NT2/D1 (cell line): ENCODE results near the gene SRPK2.

Source experiments
- DNase-seq: peaks from one replicate; pipeline ENCODE4 v3.0.0-alpha.2; 2011; ENCODE audit warnings: low read depth, low spot score
- H3K27me3 ChIP-seq: 2 replicates; pipeline ENCODE4 v1.6.0; 2011; ENCODE audit warnings: mild to moderate bottlenecking; ENCODE audit not compliant: insufficient read length, insufficient read depth
- H3K36me3 ChIP-seq: 2 replicates; pipeline ENCODE4 v1.6.1; 2011; ENCODE audit warnings: mild to moderate bottlenecking, low read length, mixed read lengths; ENCODE audit not compliant: insufficient read depth, insufficient read length
- H3K4me1 ChIP-seq: 2 replicates; pipeline ENCODE4 v1.5.1; 2011; ENCODE audit not compliant: insufficient read depth, insufficient read length
- H3K4me3 ChIP-seq: 2 replicates; pipeline ENCODE4 v1.5.1; 2011; ENCODE audit warnings: low read depth; ENCODE audit not compliant: insufficient read length
- H3K9ac ChIP-seq: 2 replicates; pipeline ENCODE4 v1.6.0; 2011; ENCODE audit warnings: low read depth; ENCODE audit not compliant: insufficient read length
- H3K9me3 ChIP-seq: 2 replicates; pipeline ENCODE4 v1.5.1; 2011; ENCODE audit warnings: mild to moderate bottlenecking, low read length; ENCODE audit not compliant: insufficient read depth
- SUZ12 ChIP-seq: IDR thresholded peaks from 2 replicates; pipeline ENCODE4 v1.6.1; 2011; ENCODE audit not compliant: insufficient read length, insufficient read depth; ENCODE audit errors: extremely low read depth
- YY1 ChIP-seq: IDR thresholded peaks from 2 replicates; pipeline ENCODE4 v1.6.1; 2011; ENCODE audit not compliant: insufficient read length, insufficient read depth
- ZNF274 ChIP-seq: IDR thresholded peaks from 2 replicates; pipeline ENCODE4 v1.6.1; 2011; ENCODE audit warnings: mild to moderate bottlenecking, low read depth, low read length

SRPK2 gene

GRCh38 chr7:105087981-105088380, 300.7 kb downstream of the SRPK2 start:
- Histone ChIP-seq H3K36me3 (peaks cover 40% of the 10 kb centered on the region), H3K27me3 (no peaks in the 10 kb centered on the region), H3K9ac (no peak overlapping the region), H3K4me3 (no peak overlapping the region), H3K9me3 (no peaks in the 10 kb centered on the region), H3K4me1 (no peaks in the 10 kb centered on the region)
- no peak for DNase-seq
- TF ChIP-seq YY1 = no peak
- TF ChIP-seq SUZ12 = no peak
- TF ChIP-seq ZNF274 = no peak

GRCh38 chr7:105086850-105087249, 301.9 kb downstream of the SRPK2 start:
- H3K27me3 ChIP-seq = no peaks in the 10 kb centered on the region
- no peak overlapping the region for H3K9ac ChIP-seq
- DNase-seq = no peak
- no peaks in the 10 kb centered on the region for H3K4me1 ChIP-seq
- H3K9me3 ChIP-seq = no peaks in the 10 kb centered on the region
- TF ChIP-seq ZNF274 (no peak), YY1 (no peak)
- peaks cover 31% of the 10 kb centered on the region for H3K36me3 ChIP-seq
- H3K4me3 ChIP-seq = no peak overlapping the region

- Histone ChIP-seq H3K36me3 (peaks cover 30% of the 10 kb centered on the region), H3K27me3 (no peaks in the 10 kb centered on the region), H3K9me3 (no peaks in the 10 kb centered on the region), H3K4me1 (no peaks in the 10 kb centered on the region), H3K9ac (no peak overlapping the region), H3K4me3 (no peak overlapping the region)
- DNase-seq = no peak
- no peak for TF ChIP-seq ZNF274
- no peak for TF ChIP-seq YY1
- no peak for TF ChIP-seq SUZ12
Measured at GRCh38 chr7:105084581-105084980, 304.1 kb downstream of the SRPK2 start.

- H3K9ac ChIP-seq = no peak overlapping the region
- no peak overlapping the region for H3K4me3 ChIP-seq
- no peaks in the 10 kb centered on the region for H3K4me1 ChIP-seq
- H3K9me3 ChIP-seq = no peaks in the 10 kb centered on the region
- DNase-seq = no peak
- H3K36me3 ChIP-seq = peaks cover 59% of the 10 kb centered on the region
- H3K27me3 ChIP-seq = no peaks in the 10 kb centered on the region
- TF ChIP-seq ZNF274 (no peak), YY1 (no peak), SUZ12 (no peak)
Measured at GRCh38 chr7:105079348-105079747, 309.4 kb downstream of the SRPK2 start.

- H3K9ac ChIP-seq = no peak overlapping the region
- TF ChIP-seq ZNF274 (no peak), SUZ12 (no peak), YY1 (no peak)
Measured at GRCh38 chr7:105073143-105073542, 315.6 kb downstream of the SRPK2 start.

GRCh38 chr7:105068886-105069285, 319.8 kb downstream of the SRPK2 start:
- TF ChIP-seq ZNF274 = no peak
- Histone ChIP-seq H3K36me3 (peaks cover 50% of the 10 kb centered on the region), H3K27me3 (no peaks in the 10 kb centered on the region)

More at GRCh38 chr7:105073143-105073542, 315.6 kb downstream of the SRPK2 start:
- DNase-seq = no peak
- Histone ChIP-seq H3K4me1 (no peaks in the 10 kb centered on the region), H3K4me3 (no peak overlapping the region), H3K9me3 (no peaks in the 10 kb centered on the region), H3K27me3 (no peaks in the 10 kb centered on the region), H3K36me3 (peaks cover 66% of the 10 kb centered on the region)

GRCh38 chr7:105067691-105068090, 321.0 kb downstream of the SRPK2 start:
- Histone ChIP-seq H3K4me1 (no peaks in the 10 kb centered on the region), H3K9me3 (no peaks in the 10 kb centered on the region), H3K9ac (no peak overlapping the region), H3K36me3 (peaks cover 48% of the 10 kb centered on the region), H3K4me3 (no peak overlapping the region), H3K27me3 (no peaks in the 10 kb centered on the region)
- TF ChIP-seq YY1 = no peak
- TF ChIP-seq SUZ12 = no peak
- no peak for TF ChIP-seq ZNF274
- DNase-seq = no peak

More at GRCh38 chr7:105068886-105069285, 319.8 kb downstream of the SRPK2 start:
- H3K4me1 ChIP-seq = no peaks in the 10 kb centered on the region
- no peak overlapping the region for H3K9ac ChIP-seq
- no peak overlapping the region for H3K4me3 ChIP-seq
- no peak for DNase-seq
- H3K9me3 ChIP-seq = no peaks in the 10 kb centered on the region
